Body of pancreas (tissue), 4 donors: ENCODE measurements around the gene CFAP92.

Experiments
- POLR2A ChIP-seq, 3 donors: fragments of 450-650 bp; IDR thresholded peaks; one replicate each; pipeline ENCODE4 v1.6.1; 2016; ENCODE audit warnings: antibody characterized with exemption in 3 of 3, mild to moderate bottlenecking in 2 of 3
- TF ChIP-seq, protein P1 (sequence below), 7 experiments: fragments of 450-650 bp in 4 of 7; fragments of 200-600 bp in 3 of 7; sonication (generic) in 3 of 7; IDR thresholded peaks; one replicate each; pipeline ENCODE4 v1.5.1; 2016 to 2019; ENCODE audit warnings: antibody characterized with exemption in 7 of 7

DNA sequence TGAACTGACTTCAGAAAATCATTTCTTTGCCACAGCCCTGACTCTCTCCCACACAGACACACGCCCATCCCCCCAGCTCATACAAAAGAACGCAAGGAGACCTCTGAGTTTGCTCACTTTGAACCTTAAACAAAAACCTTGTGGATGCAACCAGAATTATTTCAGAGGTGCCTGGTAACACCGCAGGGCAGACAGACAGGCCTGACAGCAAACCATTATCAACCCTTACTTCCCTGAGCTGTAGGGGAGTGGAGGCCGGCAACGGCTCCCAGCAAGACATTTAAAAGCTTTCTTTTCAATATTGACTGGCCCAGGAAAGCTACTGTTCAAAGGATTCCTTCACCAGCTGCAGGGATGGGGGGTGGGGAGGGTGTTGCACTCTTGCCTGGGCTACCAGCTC lies 5.2 kb upstream of the CFAP92 start:
- TF ChIP-seq, protein P1, sequence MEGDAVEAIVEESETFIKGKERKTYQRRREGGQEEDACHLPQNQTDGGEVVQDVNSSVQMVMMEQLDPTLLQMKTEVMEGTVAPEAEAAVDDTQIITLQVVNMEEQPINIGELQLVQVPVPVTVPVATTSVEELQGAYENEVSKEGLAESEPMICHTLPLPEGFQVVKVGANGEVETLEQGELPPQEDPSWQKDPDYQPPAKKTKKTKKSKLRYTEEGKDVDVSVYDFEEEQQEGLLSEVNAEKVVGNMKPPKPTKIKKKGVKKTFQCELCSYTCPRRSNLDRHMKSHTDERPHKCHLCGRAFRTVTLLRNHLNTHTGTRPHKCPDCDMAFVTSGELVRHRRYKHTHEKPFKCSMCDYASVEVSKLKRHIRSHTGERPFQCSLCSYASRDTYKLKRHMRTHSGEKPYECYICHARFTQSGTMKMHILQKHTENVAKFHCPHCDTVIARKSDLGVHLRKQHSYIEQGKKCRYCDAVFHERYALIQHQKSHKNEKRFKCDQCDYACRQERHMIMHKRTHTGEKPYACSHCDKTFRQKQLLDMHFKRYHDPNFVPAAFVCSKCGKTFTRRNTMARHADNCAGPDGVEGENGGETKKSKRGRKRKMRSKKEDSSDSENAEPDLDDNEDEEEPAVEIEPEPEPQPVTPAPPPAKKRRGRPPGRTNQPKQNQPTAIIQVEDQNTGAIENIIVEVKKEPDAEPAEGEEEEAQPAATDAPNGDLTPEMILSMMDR (IDR thresholded peaks at IDR 0.05): no peak
- no peak for TF ChIP-seq POLR2A (IDR thresholded peaks at IDR 0.05)
